Tibial nerve (tissue), 3 donors: ENCODE data around the gene CMTM2.

Experiments used
- EP300 ChIP-seq, 2 donors: sonication (generic); formaldehyde crosslinking; IDR thresholded peaks; one replicate each; pipeline ENCODE4 v1.6.1; 2017; ENCODE audit warnings: antibody characterized with exemption in 2 of 2, mild to moderate bottlenecking in 1 of 2
- POLR2A ChIP-seq, 2 donors: fragments of 450-650 bp; IDR thresholded peaks; one replicate each; pipeline ENCODE4 v1.6.1; 2017; ENCODE audit warnings: antibody characterized with exemption in 2 of 2, mild to moderate bottlenecking in 2 of 2, moderate library complexity in 2 of 2

DNA sequence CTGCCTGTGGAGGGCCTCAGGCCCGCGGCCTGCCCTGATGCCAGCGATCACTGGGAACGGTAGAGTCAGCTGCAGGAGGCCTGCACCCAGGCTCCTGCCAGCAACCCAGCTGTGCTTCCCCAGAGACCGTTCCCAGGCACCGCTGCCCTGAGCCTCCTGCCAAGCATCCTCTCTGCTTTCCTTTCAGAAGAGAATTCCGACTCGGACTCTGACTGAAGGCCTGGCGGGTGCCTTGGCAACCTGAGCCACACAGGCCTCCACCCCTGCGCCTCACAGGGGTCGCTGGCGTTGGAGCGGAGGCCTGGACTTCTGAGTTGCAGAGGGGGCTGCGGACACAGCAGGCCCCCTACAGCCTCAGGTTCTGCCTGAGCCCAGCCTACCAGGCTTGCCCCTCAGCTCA, 33.2 kb downstream of the CMTM2 start:
- no peak for TF ChIP-seq EP300 (IDR thresholded peaks at IDR 0.05)
- no peak for TF ChIP-seq POLR2A (IDR thresholded peaks at IDR 0.05)
